Stimulated activated CD8-positive, alpha-beta memory T cell treated with anti-CD3 and anti-CD28 coated beads, Interleukin-4, amount 100 ng/mL, for 24 hours (primary cell): ENCODE measurements around the gene AMOT.

ENCODE experiments used
- DNase-seq: peaks from one replicate; pipeline ENCODE4 v3.0.0-alpha.2; 2020; ENCODE audit warnings: low read depth

Gene AMOT

DNA sequence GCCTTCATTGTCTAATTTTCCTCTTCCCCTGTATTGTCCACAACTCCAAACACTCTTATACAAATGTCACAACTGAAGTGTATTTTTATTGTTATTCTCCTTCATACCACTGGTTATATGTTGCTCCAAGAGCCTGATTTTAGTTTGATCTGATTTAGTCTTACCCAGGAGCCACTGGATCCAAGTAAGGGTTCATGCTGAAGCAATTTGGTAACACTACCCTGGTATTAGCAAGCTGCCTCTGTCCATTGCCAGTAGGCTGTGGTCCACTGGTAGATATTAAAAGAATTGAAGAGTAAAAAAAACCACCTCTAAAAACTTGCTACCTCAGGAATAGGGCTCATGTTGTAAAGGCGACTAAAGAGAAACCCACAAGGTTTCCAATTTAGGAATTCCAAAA lies 41.2 kb downstream of the AMOT start:
- no peak for DNase-seq

DNA sequence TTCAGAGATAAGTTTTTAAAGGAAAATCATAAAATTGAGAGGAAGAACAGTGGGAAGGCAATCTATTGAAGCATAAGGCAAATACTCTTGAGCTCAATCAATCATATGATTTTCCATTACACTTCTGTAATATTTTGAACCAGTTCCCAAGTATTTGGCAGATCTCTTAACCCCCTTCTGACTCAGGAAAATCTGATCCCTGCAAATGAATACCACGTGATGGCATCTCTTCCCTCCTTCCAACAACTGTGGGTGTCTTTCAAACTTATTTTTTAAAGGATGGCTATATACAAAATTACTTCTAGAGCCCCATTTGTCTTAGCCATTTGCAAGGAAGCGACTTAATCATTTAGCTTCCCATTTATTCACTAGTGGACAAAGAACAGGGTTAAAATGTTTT lies 41.9 kb downstream of the AMOT start:
- no peak for DNase-seq

GRCh38 chrX:112789931-112790330 lies 50.7 kb downstream of the AMOT start:
- no peak for DNase-seq

- DNase-seq = no peak
These were observed 54.6 kb downstream of the AMOT start for GRCh38 chrX:112786076-112786475.

GRCh38 chrX:112785344-112785743 lies 55.3 kb downstream of the AMOT start:
- DNase-seq = no peak

- DNase-seq = no peak
These were observed 55.9 kb downstream of the AMOT start for GRCh38 chrX:112784692-112785091.

DNA sequence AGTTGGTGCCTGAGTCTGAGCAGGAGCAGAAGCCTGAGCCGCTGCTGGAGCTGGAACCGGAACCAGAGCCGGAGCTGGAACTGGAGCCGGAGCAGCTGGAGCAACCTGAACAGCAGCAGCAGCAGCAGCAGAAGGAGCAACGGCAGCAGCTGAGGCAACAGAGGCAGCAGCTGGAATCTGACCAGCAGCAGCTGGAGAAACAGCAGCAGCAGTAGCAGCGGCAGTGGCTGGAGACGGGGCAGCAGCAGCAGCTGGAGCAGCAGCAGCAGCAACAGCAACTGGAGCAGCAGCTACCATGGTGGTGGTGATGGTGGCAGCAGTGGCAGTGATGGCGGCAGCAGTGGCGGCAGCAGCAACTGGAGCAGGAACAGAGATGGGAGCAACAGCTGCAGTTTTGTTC lies 61.5 kb downstream of the AMOT start:
- no peak for DNase-seq

- DNase-seq = no peak
These were observed 65.9 kb downstream of the AMOT start for GRCh38 chrX:112774651-112775293.

GRCh38 chrX:112774142-112774541 lies 66.5 kb downstream of the AMOT start:
- no peak for DNase-seq

GRCh38 chrX:112769034-112769433 lies 71.6 kb downstream of the AMOT start:
- no peak for DNase-seq

- no peak for DNase-seq
These were observed 72.1 kb downstream of the AMOT start for GRCh38 chrX:112768563-112768962.

DNA sequence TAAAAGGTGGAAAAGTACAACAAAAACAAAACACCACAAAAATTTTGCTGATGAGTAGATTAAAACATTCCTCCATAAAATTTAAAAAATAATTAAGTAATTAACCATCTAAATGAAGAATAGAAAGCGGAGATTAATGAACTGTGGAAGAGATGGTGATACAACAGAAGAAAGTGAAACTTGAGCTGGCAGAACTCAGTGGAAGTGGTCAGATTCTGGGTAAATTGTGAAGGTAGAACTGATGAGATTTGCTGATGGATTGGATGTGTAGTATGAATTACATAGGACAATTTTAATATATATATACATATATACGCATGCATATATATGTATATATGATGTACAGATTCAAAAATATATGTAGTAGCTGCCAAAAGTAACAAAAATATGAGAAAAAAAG lies 73.9 kb downstream of the AMOT start:
- DNase-seq = no peak

DNA sequence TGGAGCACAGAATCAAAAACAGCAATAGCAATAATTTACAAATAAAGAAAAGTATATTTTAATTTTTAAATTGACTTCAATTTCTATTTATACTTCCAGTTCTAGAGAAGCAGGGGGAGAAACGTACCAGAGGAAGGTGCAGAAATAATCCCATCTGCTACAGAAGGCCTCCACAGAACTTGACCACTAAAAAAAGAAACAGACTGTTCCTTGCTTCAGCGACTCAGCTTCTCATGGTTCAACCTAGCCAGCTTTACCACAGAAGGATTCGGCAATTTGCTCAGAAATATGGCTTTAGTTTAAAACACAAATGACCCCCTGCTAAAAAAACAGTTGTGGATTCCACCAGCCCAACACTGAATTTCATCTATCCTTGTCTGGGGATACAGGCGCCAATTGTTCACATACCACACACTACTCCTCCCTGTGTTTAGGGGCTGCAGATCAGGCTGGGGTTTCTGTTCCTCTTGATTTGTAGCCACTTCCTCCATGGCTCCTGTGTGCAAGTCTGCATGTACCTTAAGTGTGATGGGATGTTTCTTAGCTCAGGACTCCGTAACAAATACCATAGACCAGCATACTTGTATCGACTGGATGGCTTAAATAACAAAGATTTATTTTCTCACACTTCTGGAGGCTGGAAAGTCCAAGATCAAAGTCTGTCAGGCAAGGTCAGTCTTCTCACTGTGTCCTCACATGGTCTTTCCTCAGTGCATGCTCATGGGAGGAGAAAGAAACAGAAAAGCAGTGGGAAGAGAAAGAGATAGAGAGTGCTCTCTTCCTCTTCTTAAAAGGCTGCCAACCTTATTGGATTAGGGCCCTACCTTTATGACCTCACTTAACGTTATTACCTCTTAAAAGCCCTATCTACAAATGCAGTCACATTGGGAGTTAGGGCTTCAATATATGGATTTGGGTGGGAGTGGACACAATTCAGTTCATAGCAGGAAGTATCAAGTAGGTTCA lies 79.1 kb downstream of the AMOT start:
- no peak for DNase-seq

DNA sequence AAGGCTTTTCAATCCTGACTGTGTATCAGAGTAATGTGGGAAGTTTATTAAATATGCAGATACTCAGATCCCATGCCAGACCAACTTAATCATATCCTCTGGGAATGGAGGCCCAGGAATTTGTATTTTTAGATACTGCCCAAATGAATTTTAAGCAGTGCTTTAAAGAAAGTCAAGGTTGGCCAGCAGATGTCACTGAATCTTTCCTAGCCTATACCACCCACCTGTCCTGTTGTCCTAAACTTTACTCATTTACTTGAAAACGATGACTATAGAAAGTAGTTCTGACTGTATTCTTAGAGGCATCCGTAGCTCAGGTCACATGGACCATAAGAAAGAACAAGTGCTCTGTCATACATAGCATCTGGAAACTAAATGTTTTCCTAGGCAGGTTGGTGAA lies 79.9 kb downstream of the AMOT start:
- DNase-seq = no peak

GRCh38 chrX:112759966-112760365 lies 80.7 kb downstream of the AMOT start:
- no peak for DNase-seq

DNA sequence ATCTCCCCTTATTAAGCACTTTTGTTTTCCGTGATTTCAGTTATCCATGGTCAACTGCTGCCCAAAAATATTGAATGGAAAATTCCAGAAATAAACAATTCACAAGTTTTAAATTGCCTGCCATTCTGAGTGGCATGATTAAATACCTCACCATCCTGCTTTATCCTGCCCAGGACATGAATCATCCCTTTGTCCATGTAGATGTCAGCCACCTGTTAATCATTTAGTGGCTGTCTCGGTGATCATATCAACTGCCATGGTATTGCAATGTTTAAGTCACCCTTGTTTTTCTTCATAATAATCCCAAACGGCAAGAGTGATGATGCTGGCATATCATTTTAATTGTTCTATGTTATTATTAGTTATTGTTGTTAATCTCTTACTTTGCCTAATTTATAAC lies 81.1 kb downstream of the AMOT start:
- no peak for DNase-seq

DNA sequence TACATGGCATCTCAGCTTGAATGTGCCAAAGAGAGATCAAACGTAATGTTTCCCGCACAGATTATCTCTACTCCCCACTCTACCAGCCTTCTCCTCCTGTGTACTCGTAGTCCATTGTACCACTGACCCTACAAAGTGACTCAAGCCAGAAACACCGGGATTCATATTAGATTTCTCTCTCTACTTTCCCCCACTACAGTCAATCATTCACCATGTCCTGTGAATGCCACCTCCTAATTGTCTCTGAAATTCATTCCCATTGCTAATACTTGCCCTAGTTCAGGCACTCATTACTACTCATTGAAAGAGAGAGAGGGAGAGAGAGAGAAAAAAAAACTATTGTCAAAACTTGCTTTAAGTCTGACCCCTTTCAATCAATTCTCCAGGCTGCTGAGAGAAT lies 82.7 kb downstream of the AMOT start:
- DNase-seq = no peak

DNA sequence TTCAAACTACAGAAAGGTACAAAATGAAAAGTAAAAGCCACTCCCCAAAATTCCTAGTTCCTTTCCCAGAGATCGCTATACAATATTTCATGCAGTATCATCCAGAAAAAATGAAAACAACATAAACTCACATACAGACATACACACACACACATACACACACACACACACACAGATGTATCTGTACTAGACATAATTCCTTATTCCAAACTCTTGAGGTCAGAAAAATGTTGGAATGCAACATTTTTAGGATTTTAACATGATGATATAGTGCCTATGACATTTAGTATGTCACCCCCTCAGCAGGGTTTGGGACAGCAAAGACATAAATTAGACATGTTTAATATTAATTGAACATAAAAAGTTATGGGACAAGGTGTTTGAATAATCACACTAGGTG lies 87.5 kb downstream of the AMOT start:
- DNase-seq = no peak

DNA sequence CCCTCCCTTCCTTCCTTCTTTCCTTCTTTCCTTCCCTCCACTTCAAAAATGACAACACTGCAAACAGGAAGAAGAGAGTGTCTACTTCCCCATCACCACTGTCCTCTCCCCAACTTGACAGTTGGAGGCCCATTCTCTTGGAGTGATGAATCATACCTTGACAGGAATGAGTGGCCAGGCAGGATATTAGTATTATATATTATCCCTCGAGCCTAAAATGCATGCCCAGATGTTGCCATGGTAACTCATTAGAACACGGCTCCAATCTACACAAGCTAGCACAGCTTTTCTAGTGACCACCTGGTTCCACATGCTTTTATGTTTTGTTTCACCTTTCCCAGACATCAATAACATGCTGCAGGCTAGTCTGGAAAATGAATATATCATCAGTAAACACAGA lies 89.6 kb downstream of the AMOT start:
- DNase-seq = no peak

DNA sequence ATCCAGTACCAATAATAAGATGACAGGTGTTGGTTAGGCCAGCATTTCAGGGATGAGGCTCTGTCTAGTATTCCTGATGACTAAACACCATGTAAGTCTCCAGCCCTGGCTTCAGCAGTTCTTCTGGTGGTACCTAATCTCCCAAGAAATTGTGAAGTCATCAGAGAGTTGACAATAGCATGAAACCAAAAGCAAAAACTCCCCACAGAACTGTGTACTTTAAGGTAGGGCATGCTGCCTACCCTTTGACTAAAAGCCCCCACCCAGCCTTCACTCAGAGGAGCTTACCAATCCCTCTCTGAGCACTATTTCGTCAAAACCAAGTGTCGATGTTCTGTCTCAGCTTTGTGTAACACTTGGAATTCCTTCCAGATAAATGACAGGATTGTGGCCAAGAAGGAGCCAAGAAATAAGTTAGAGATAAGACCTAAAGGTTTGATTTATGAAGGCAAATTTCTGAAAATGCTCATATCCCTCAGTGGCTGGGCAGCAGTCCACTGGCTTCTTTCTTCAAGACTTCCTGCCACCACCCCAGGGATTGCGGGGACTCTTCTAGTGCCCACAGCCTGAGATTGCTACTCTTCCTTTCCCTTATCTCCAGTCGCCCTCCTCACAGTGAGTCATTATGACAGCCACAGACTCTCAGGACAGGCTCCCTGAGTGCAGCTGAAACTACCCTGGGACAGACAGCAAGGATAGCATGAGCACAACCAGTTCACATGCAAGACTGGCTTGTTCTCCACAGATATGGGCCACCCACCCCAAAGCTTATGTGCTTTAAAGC lies 93.6 kb downstream of the AMOT start:
- DNase-seq = no peak

- no peak for DNase-seq
These were observed 102.1 kb downstream of the AMOT start for GRCh38 chrX:112738347-112739033.

GRCh38 chrX:112736310-112736709 lies 104.3 kb downstream of the AMOT start:
- DNase-seq = no peak
